Left renal pelvis (tissue), 4 donors: ENCODE measurements around the gene TMEM234. TPM values are rescaled to one million over a fixed set of nuclear protein-coding genes. Genes with fewer than 3 reads are reported as not detected.
"Not testable (repeated sequence)": the region's sequence is repeated elsewhere in the genome, so short reads cannot be mapped to it uniquely, and the experiment has no call there.

ENCODE experiments used
- DNase-seq, 4 donors: peaks; one replicate each; pipeline ENCODE4 v3.0.0-alpha.2; 2013; ENCODE audit warnings: low read depth in 4 of 4, low spot score in 3 of 4
- polyA plus RNA-seq, 4 donors: library from polyadenylated mRNA; unstranded; fragments of 120-200 nt; gene quantifications; one replicate each; pipeline ENCODE4 v1.2.1, GENCODE V29; 2013; ENCODE audit not compliant: insufficient read length in 4 of 4

TMEM234 gene
- 10 to 100 TPM; 17.1 to 30.8 (median 24.2) TPM for polyA plus RNA-seq

DNA sequence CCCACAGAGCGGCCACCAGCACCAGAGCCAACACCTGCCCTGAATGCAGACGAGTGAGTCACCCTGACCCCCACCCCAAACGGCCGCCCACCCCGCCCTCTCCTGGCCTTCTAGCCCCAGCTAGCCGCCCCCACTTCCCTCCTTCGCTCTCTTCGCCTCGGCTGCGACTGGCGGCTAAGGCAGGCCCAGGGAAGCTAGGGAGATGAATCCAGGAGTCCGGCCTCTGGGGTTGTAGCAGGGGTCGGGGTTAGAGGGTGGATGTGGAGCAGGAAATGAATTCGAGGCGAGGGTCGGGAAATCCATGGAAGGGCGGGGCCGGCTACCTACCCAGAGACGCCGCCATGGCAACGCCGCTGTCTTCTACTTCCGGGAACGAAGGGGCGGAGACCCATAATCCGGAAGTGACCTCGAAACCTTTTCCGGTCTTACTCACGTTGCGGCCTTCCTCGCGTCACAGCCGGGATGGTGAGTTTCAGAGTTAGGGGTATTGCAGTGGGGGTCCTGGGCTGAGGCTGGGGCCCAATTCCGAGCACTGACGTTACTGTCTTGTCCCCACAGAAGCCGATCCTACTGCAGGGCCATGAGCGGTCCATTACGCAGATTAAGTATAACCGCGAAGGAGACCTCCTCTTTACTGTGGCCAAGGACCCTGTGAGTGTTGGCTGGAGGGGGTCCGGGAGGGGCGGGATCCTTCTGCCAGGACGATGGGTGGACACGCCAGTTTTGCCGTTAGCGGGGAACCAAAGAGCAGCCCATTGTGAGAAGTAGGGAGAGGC is at the start of gene TMEM234, which contains the start of gene EIF3I:
TMEM234 (minus strand) TSS at position 374 of the 776 bp plus-strand sequence; CDS start at position 343, 31 bp downstream.
EIF3I (plus strand) TSS at position 428 of the 776 bp plus-strand sequence; CDS start at position 463, 35 bp downstream.
- peak in 3 of 4 donors; percentile 80 to 91 (median 90) for DNase-seq

- DNase-seq: no peak
Observed at GRCh38 chr1:32269744-32270143, 47.6 kb upstream of the TMEM234 start.

DNA sequence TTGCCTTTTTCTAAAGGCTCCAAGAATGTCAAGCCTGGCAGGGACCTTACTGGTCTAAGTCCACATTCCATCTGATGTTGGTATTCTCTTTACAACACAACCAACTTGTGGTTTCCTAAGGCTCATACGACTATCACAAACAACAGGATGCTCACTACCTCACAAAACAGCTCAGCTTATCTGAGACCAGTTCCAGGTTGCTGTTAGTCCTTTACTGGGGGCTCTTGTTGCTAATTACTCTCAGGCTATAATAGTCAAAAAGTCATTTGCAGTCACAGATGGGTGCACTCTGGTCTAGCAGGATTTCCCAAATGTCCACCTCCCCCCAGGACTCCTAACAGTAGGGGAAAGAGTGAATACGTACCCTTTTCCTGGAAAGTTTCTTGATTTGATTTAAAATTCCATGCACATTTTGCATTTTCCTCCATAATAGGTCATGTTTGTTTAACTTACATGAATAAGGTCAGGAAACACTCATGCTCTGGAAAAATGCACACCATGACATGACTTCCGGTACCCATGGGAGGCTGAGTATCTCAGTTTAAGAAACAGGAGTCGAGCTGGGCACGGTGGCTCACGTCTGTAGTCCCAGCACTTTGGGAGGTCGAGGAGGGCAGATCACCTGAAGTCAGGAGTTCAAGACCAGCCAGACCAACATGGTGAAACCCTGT is 44.9 kb upstream of the TMEM234 start:
- no peak for DNase-seq

DNA sequence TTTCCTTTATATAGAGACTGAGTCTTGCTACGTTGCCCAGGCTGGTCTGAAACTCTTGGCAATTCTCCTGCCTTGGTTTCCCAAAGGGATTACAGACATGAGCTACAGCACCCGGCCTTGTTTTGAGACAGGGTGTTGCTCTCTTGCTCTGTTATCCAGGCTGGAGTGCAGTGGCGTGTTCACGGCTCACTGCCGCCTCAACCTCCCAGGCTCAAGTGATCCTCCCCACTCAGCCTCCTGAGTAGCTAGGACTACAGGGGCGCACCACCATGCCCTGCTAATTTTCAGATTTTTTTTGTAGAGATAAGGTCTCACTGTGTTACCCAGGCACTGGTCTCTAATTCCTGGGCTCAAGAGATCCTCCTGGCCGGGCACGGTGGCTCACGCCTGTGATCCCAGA is 43.7 kb upstream of the TMEM234 start:
- no peak for DNase-seq

DNA sequence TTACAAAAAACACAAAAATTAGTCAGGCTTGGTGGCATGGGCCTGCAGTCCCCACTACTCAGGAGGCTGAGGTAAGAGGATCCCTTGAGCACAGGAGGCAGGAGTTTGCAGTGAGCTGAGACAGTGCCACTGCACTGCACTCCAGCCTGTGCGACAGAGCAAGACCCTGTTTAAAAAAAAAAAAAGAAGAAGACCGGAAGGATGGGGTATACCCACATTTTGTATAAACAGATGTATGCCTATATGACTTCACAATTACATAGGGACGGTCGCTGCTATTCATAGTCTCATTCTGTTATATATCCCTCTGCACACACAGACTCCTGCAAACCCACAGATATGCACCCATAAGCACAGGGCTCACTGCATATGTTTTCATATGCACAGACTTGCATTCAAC is 41.6 kb upstream of the TMEM234 start:
- DNase-seq: no peak

DNA sequence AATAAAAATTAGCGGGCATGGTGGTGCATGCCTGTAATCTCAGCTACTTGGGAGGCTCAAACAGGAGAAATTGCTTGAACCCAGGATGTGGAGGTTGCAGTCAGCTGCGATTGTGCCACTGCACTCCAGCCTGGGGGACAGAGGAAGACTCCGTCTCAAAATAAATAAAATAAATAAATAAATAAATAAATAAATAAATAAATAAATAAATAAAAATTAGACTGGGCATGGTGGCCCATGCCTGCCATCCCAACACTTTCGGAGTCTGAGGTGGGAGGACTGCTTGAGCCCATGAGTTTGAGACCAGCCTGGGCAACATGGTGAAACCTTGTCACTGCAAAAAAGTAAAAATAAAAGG is 41.1 kb upstream of the TMEM234 start:
- DNase-seq: not testable (repeated sequence)

DNA sequence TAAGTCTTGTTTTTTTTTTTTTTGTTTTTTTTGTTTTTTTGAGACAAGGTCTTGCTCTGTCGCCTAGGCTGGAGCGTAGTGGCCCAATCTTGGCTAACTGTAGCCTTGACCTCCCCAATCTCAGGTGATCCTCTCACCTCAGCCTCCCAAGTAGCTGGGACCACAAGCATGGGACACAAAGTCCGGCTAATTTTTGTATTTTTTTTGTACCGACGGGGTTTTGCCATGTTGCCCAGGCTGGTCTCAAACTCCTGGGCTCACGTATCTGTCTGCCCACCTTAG is 35.0 kb upstream of the TMEM234 start:
- DNase-seq: no peak

DNA sequence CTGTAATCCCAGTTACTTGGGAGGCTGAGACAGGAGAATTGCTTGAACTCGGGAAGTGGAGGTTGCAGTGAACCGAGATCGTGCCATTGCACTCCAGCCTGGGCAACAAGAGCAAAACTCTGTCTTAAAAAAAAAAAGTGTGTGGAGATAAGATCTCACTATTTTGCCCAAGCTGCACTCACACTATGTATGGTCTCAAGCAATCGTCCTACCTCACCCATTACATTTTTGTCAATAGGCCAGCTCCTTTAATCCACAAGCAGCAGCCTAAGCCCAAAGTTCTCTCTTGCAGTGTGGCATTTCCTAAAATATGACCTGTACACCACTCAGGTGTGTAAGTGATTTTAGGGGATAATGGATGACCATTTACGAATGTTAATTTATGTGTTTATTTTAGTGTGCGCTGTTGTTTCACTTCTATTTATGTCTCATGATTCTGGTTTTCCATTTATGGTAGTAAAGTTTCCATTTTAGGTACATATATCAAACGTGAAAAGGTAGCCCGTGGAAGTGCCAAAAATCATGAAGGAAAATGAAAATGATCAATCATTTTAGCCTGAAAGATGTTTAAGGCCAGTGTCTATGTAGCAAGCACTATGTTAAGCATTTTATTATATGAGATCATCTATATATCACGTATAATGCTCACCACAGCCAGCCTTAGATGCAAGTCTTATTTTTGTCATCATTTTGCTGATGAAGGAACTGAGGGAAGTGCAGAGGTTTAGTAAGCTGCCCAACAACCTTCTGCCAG is 34.5 kb upstream of the TMEM234 start:
- DNase-seq: no peak

DNA sequence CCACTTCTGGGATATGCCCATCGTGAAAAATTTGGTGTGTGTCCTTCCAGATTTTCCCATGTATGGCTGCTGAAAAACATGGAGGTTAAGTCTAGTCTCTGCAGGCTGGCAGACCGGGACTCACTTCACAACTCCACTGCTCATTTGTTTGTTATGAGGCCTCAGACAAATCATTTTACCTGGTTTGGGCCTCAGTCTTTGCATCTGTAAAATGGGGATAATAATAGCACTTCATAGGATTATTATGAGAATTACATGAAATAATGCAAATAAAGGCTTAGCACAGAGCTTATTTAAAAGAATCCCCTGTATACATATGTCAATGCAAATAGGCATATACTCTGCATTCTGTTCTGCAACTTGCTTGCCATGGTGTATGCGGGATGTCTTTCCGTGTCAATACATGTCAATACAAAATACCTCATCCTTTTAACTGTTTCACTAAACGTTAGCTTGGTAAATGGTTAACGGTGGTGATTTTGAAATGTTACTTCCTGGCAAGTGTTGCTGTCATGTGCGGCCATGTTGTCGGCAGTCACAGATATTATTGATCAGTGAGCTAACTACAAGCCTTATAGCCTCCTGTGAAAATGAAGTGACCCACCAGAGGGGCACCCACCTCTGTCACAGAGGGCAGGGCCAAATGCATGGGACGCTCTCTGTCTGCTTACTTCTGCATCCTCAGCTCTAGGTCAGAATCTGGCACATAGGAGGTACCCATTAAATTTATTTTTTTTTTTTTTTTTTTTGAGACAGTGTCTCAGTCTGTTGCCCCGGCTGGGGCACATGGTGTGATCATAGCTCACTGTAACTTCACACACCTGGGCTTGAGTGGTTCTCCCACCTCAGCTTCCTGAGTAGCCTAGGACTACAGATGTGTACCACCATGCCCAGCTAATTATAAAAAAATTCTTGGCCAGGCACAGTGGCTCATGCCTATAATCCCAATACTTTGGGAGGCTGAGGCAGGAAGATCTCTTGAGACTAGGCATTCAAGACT is 33.2 kb upstream of the TMEM234 start:
- DNase-seq: no peak

- no peak for DNase-seq
Observed at GRCh38 chr1:32250893-32251716, 29.0 kb upstream of the TMEM234 start, which contains the start of gene LCK. Gene LCK (plus strand): TSS chr1:32251265. CDS start chr1:32274330, 23,065 bp downstream.

DNA sequence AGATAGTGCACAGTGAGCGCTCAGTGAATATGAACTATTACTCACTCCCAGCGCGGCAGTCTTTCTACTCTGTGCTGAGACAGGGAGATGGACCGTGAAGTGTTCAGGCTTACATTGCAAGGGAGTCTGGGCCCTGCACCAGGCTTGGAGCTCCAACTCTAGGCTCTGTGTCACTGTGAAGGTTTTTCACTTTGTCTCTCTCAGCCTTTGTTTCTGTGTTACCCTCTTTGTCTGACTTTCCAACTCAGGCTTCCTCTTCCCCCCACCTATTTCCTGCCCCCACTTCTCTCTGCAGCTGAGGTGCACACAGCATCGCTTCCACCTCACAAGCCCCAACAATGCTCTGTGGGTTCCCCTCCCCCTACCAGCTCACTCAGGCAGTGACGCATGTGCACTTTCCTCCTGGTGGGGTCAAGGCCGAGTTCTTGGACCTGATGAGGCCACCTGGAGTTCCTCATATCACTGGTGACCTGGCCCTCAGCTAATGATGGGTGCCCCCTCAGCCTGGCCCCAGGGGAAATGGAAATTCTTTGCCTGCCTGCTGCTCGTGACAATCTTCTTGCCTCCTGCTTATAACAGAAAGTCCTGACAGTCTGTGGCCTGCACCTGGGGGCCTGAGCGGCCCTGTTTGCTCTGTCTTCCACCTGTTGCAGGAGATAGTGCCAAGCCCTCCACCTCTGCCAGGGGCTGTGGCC is 27.8 kb upstream of the TMEM234 start:
- DNase-seq: no peak

DNA sequence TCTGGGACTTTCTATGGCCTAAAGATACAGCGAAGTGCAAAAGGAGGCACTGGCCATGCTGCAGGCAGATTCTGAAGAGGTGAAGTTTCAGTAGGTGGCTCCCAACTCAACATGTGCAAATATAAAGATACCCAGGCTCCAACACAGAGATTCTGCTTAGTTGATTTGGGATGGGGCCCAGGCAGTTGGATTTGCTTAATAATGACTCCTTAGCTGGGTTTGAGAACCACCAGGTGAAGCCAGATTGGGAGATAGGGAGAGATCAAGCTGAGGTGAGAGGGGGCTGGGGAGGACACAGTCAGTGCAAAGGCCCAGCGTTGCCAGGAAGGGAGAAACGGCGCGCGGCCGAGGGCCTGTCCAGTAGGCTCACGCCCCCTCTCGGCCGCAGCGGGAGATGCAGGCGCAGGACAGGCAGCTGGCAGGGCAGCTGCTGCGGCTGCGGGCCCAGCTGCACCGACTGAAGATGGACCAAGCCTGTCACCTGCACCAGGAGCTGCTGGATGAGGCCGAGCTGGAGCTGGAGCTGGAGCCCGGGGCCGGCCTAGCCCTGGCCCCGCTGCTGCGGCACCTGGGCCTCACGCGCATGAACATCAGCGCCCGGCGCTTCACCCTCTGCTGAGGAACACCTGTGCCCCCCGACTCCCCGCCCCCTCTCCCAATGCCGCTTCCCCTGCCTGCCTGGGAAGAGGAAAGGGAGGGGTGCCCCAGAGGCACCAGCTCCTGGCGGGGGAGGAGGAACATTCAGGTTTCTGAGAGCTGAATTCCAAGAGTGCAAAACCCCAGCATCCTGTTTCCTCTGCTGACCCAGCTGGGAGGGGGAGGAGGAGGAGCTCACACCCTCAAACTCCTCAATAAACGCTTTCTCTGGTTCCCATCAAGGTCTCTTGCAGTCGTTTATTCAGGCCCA is 26.1 kb upstream of the TMEM234 start:
- no peak for DNase-seq

GRCh38 chr1:32247452-32247851 is 25.3 kb upstream of the TMEM234 start:
- DNase-seq: no peak

GRCh38 chr1:32246888-32247273 is 24.7 kb upstream of the TMEM234 start, which contains the start of gene FAM167B:
Gene FAM167B (plus strand): TSS chr1:32247222. CDS start chr1:32247422, 200 bp downstream.
- DNase-seq: no peak

DNA sequence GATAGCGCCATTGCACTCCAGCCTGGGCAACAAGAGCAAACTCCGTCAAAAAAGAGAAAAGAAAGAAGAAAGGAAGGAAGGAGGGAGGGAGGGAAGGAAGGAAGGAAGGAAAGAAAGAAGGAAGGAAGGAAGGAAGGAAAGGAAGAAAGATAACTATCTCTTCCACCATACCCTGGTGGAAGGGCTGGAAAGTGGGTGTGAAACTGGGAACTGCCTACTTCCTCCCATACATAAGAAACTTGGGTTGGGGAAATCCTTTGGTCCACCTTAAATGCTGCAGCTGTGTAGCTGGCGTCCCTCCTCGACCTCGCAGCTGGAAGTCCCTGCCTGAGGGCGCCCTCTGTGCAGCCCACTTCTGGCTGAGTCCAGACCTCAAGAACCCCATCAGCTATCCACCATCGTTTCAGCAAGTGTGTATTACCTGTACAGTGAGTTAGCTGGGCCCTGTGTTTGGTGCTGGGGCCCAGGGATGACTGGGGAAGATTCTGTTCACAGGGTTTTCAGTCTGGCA is 20.2 kb upstream of the TMEM234 start:
- no peak for DNase-seq

- DNase-seq: no peak
Observed at GRCh38 chr1:32241001-32241763, 19.0 kb upstream of the TMEM234 start.
